ENCODE results near the gene RAET1L. TPM values are rescaled to one million over a fixed set of nuclear protein-coding genes. Genes with fewer than 3 reads are reported as not detected.

Gene RAET1L
- total and polyA plus RNA-seq, 10 of the 15 experiments (the other 5 are each of a cell fraction or from before 2014, with no cell fraction given), result not detected

- Histone ChIP-seq H3K4me3 (no peak overlapping the region), H2AFZ (ENCODE audit: control insufficient read depth, low read depth, low read length) (no peak overlapping the region), H3K27ac (ENCODE audit: control insufficient read depth, insufficient read depth) (no peak overlapping the region), H3K79me2 (ENCODE audit: control insufficient read depth, insufficient read depth, low read length) (no peaks in the 10 kb centered on the region), H3K4me1 (ENCODE audit: control insufficient read depth, insufficient read depth, low read length) (no peaks in the 10 kb centered on the region; the same call in 1 of the 2 replicates), H3K9me3 (replicated peaks; ENCODE audit: control insufficient read depth, insufficient read depth, low read length) (no peaks in the 10 kb centered on the region), H3K9ac (ENCODE audit: control insufficient read depth, insufficient read depth, low read length) (no peak overlapping the region), H3K27me3 (replicated peaks in 1 of 2; ENCODE audit: control insufficient read depth in 2 of 2, insufficient read depth in 2 of 2, low read length in 1 of 2) (peaks cover 0 to 15% of the 10 kb centered on the region in 2 experiments; a peak in 3 of 4 replicates), H3K4me2 (ENCODE audit: control insufficient read depth, insufficient read depth) (no peak overlapping the region), H3K36me3 (ENCODE audit: control insufficient read depth in 2 of 2, insufficient read depth in 2 of 2, low read length in 1 of 2) (no peaks in the 10 kb centered on the region), H4K20me1 (ENCODE audit: control insufficient read depth, insufficient read depth) (no peaks in the 10 kb centered on the region)
- no peak; the same call in 2 of the 3 replicates for ATAC-seq
- intact Hi-C loops (cut with micrococcal nuclease; ENCODE audit: unreplicated experiment) (no loop called here), in situ Hi-C loops (cut with MboI) (no loop called here)
- BruUV-seq (replicated peaks), result no TSS peak
- no peak for TF ChIP-seq ATF2 (IDR thresholded peaks at IDR 0.05; ENCODE audit: low read length)
- TF ChIP-seq USF2 (IDR thresholded peaks at IDR 0.05; ENCODE audit: borderline replicate concordance, low read depth, low read length), result no peak
- TF ChIP-seq MEF2A (IDR thresholded peaks at IDR 0.05; ENCODE audit: insufficient read depth, low read depth, low read length), result no peak
- TF ChIP-seq IRF5 (IDR thresholded peaks at IDR 0.05; ENCODE audit: borderline replicate concordance), result no peak
- no peak for TF ChIP-seq ZNF687 (IDR thresholded peaks at IDR 0.05)
- no peak for TF ChIP-seq RCOR1 (conservative IDR thresholded peaks at IDR 0.05; ENCODE audit: low read depth, low read length)
- WGBS (ENCODE audit: insufficient coverage, insufficient replicate concordance, low lambda C conversion rate, missing lambda C conversion rate), result 56% methylated on average over 3 of the region's 3 CpGs
- POLR2A ChIA-PET, result no interaction called here
- FAIRE-seq, result no peak
- SMC1A ChIA-PET (ENCODE audit: uncharacterized antibody, unreplicated experiment), result interaction anchor here (1.0 kb wide), 1 partner anchor 14 kb away, joined by 3 read pairs; no protein-coding TSS in a partner anchor
- CTCF ChIA-PET, result interaction anchor here (1.2 kb wide), 1 partner anchor 40 kb away, joined by 4 read pairs; no protein-coding TSS in a partner anchor
- DNase-seq (ENCODE audit: low read depth, low spot score), result no peak
- RAD21 ChIA-PET (ENCODE audit: unreplicated experiment), result no interaction called here
These were observed 5.3 kb upstream of the RAET1L start for GRCh38 chr6:150030611-150031010.
